HCT116 (cell line): ENCODE data around the gene CCDC154. TPM values are rescaled to one million over a fixed set of nuclear protein-coding genes. Genes with fewer than 3 reads are reported as not detected.

ENCODE experiments used
- ATAC-seq: fragments of 200-7000 bp; cut with Tn5 transposase; 2 replicates; pipeline ENCODE4 v1.9.1; 2020; ENCODE audit warnings: mild to moderate bottlenecking, moderate library complexity
- BruUV-seq: library from RNA; stranded (reverse); fragments of 400-500 nt; replicated peaks from 2 replicates; lab custom pipeline; 2021; lab: Mats Ljungman, UMichigan
- CTCF ChIA-PET: fragments of 300-600 bp; sonication (Branson Sonifier 250); formaldehyde crosslinking; loops from one replicate; lab custom pipeline; 2021; ENCODE audit warnings: antibody characterized with exemption; lab: Charles Lee
- POLR2A ChIA-PET: fragments of 300-600, 350-600 bp; sonication (Branson Sonifier 250); formaldehyde crosslinking; loops from one replicate; lab custom pipeline; 2021; ENCODE audit warnings: antibody characterized with exemption; lab: Charles Lee
- RAD21 ChIA-PET, 2 experiments: fragments of 300-600 bp; sonication (Branson Sonifier 250); formaldehyde crosslinking; loops; one replicate each; lab custom pipeline; 2023; ENCODE audit warnings: low total read pairs in 2 of 2; ENCODE audit not compliant: uncharacterized antibody in 2 of 2, unreplicated experiment in 2 of 2, low non-redundant PET in 1 of 2; lab: Charles Lee
- DNase-seq: peaks from one replicate; pipeline ENCODE4 v3.0.0-alpha.2; 2010; ENCODE audit warnings: low read depth, low spot score
- H2AFZ ChIP-seq: fragments of 200-600 bp; shearing (Covaris generic), sonication (generic); 2 replicates; pipeline ENCODE4 v1.6.1; 2017; ENCODE audit warnings: low read depth, mixed run types, mixed read lengths, antibody characterized with exemption, low read length; ENCODE audit not compliant: poor library complexity, severe bottlenecking
- H3K27ac ChIP-seq: 2 replicates; pipeline ENCODE4 v1.5.1; 2012; ENCODE audit warnings: low read depth, low read length
- H3K27me3 ChIP-seq: fragments of 200-600 bp; sonication (generic); 2 replicates; pipeline ENCODE4 v1.6.1; 2016; ENCODE audit warnings: mixed run types, low read length, mixed read lengths; ENCODE audit not compliant: insufficient read depth
- H3K36me3 ChIP-seq, 2 experiments: fragments of 200-500 bp in 1 of 2; fragments of 200-600 bp in 1 of 2; sonication (Bioruptor generic) in 1 of 2; sonication (generic) in 1 of 2; 2 replicates each; pipeline versions ENCODE4 v1.5.1 to v1.6.1; 2014 to 2016; ENCODE audit warnings: low read length in 2 of 2, inconsistent platforms in 1 of 2, mixed read lengths in 1 of 2, mixed run types in 1 of 2; ENCODE audit not compliant: insufficient read depth in 2 of 2, control insufficient read depth in 1 of 2
- H3K4me1 ChIP-seq, 2 experiments: fragments of 200-600 bp in 1 of 2; sonication (generic) in 1 of 2; 2 replicates each; pipeline versions ENCODE4 v1.5.1 to v1.6.1; 2012 to 2017; ENCODE audit warnings: low read length in 2 of 2, inconsistent platforms in 1 of 2, mild to moderate bottlenecking in 1 of 2, mixed read lengths in 1 of 2, mixed run types in 1 of 2, moderate library complexity in 1 of 2; ENCODE audit not compliant: insufficient read depth in 2 of 2, control insufficient read depth in 1 of 2
- H3K4me2 ChIP-seq: fragments of 200-600 bp; sonication (generic); 2 replicates; pipeline ENCODE4 v1.6.1; 2017; ENCODE audit warnings: mixed run types, low read length, mixed read lengths
- H3K4me3 ChIP-seq, 2 experiments: fragments of 200-600 bp in 1 of 2; sonication (generic) in 1 of 2; replicated peaks in 1 of 2; 2 replicates each; pipeline ENCODE4 v1.5.1; 2011 to 2016; ENCODE audit warnings: low read length in 2 of 2, control low read depth in 1 of 2, low read depth in 1 of 2, mild to moderate bottlenecking in 1 of 2, mixed read lengths in 1 of 2, mixed run types in 1 of 2
- H3K79me2 ChIP-seq: fragments of 200-600 bp; sonication (generic); 2 replicates; pipeline ENCODE4 v1.6.1; 2017; ENCODE audit warnings: mild to moderate bottlenecking, mixed run types, low read length, moderate library complexity, mixed read lengths; ENCODE audit not compliant: insufficient read depth
- H3K9ac ChIP-seq: fragments of 200-600 bp; sonication (generic); 2 replicates; pipeline ENCODE4 v1.6.1; 2016; ENCODE audit warnings: low read length, mixed read lengths
- H3K9me2 ChIP-seq: fragments of 200-600 bp; sonication (generic), shearing (Covaris generic); 2 replicates; pipeline ENCODE4 v1.6.1; 2017; ENCODE audit warnings: mixed run types, mild to moderate bottlenecking, moderate library complexity; ENCODE audit not compliant: insufficient read depth
- H3K9me3 ChIP-seq, 2 experiments: fragments of 200-500 bp in 1 of 2; fragments of 200-600 bp in 1 of 2; sonication (Bioruptor generic) in 1 of 2; sonication (generic) in 1 of 2; 2 replicates each; pipeline ENCODE4 v1.6.1; 2014 to 2017; ENCODE audit warnings: low read length in 2 of 2, mixed read lengths in 2 of 2, inconsistent platforms in 1 of 2, low read depth in 1 of 2, mild to moderate bottlenecking in 1 of 2, mixed run types in 1 of 2, moderate library complexity in 1 of 2; ENCODE audit not compliant: control insufficient read depth in 1 of 2, insufficient read depth in 1 of 2
- H4K20me1 ChIP-seq: fragments of 200-600 bp; sonication (generic), shearing (Covaris generic); 2 replicates; pipeline ENCODE4 v1.6.1; 2017; ENCODE audit warnings: mixed run types, mild to moderate bottlenecking, moderate library complexity; ENCODE audit not compliant: insufficient read depth
- CTCF ChIP-seq, 3 experiments: fragments of 200-600 bp in 1 of 3; sonication (generic) in 1 of 3; IDR thresholded peaks in 2 of 3; conservative IDR thresholded peaks in 1 of 3; 2 replicates each; pipeline ENCODE4 v1.5.1; 2012 to 2017; ENCODE audit warnings: low read depth in 2 of 3, low read length in 2 of 3, antibody characterized with exemption in 1 of 3, borderline replicate concordance in 1 of 3, control low read depth in 1 of 3, mild to moderate bottlenecking in 1 of 3, mixed read lengths in 1 of 3, mixed run types in 1 of 3, moderate library complexity in 1 of 3; ENCODE audit not compliant: insufficient read depth in 1 of 3
- FOSL1 ChIP-seq: IDR thresholded peaks from 2 replicates; pipeline ENCODE4 v1.6.1; 2012; ENCODE audit warnings: low read depth
- JUND ChIP-seq: IDR thresholded peaks from 2 replicates; pipeline ENCODE4 v1.6.1; 2012
- MAX ChIP-seq: IDR thresholded peaks from 2 replicates; pipeline ENCODE4 v1.6.1; 2012
- SP1 ChIP-seq: IDR thresholded peaks from 2 replicates; pipeline ENCODE4 v1.6.1; 2012; ENCODE audit warnings: low read depth
- YY1 ChIP-seq: IDR thresholded peaks from 2 replicates; pipeline ENCODE4 v1.6.1; 2011; ENCODE audit warnings: low read length, low read depth, moderate library complexity, mild to moderate bottlenecking; ENCODE audit not compliant: insufficient replicate concordance; ENCODE audit errors: extremely low read depth
- ZFX ChIP-seq: fragments of 450-650 bp; IDR thresholded peaks from 2 replicates; pipeline ENCODE4 v1.6.1; 2017
- intact Hi-C: fragments of 100-400 bp; cut with micrococcal nuclease; formaldehyde crosslinking; loops from 2 replicates; pipeline ENCODE4 v1.10.0; 2022
- total RNA-seq: library from RNA; stranded (reverse); gene quantifications from one replicate; pipeline ENCODE4 v1.2.1, GENCODE V29; 2021; ENCODE audit not compliant: unreplicated experiment
- TF ChIP-seq, protein P1 (sequence below): IDR thresholded peaks from 2 replicates; pipeline ENCODE4 v1.6.1; 2011; ENCODE audit warnings: mild to moderate bottlenecking, low read length, moderate library complexity; ENCODE audit not compliant: insufficient replicate concordance; ENCODE audit errors: extremely low read depth

The CCDC154 gene
- total RNA-seq, 1 experiment from 2014 or later = 1.7 TPM

GRCh38 chr16:1431497-1432270, 12.7 kb downstream of the CCDC154 start:
- H3K79me2 ChIP-seq = no peaks in the 10 kb centered on the region
- no peak overlapping the region for H3K27ac ChIP-seq
- no peak overlapping the region for H2AFZ ChIP-seq
- no peak overlapping the region for H3K4me2 ChIP-seq
- H3K36me3 ChIP-seq = no peaks in the 10 kb centered on the region
- ChIA-PET RAD21 (no interaction called here), CTCF (no interaction called here), POLR2A (no interaction called here)
- H3K9me3 ChIP-seq = no peaks in the 10 kb centered on the region
- H3K9me2 ChIP-seq = no peaks in the 10 kb centered on the region
- intact Hi-C loops = no loop called here
- H3K27me3 ChIP-seq = no peaks in the 10 kb centered on the region
- BruUV-seq = no TSS peak
- no peaks in the 10 kb centered on the region for H4K20me1 ChIP-seq
- H3K4me3 ChIP-seq = no peak overlapping the region
- H3K9ac ChIP-seq = no peak overlapping the region
- no peak for DNase-seq
- TF ChIP-seq, protein P1, sequence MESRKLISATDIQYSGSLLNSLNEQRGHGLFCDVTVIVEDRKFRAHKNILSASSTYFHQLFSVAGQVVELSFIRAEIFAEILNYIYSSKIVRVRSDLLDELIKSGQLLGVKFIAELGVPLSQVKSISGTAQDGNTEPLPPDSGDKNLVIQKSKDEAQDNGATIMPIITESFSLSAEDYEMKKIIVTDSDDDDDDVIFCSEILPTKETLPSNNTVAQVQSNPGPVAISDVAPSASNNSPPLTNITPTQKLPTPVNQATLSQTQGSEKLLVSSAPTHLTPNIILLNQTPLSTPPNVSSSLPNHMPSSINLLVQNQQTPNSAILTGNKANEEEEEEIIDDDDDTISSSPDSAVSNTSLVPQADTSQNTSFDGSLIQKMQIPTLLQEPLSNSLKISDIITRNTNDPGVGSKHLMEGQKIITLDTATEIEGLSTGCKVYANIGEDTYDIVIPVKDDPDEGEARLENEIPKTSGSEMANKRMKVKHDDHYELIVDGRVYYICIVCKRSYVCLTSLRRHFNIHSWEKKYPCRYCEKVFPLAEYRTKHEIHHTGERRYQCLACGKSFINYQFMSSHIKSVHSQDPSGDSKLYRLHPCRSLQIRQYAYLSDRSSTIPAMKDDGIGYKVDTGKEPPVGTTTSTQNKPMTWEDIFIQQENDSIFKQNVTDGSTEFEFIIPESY = no peak
- TF ChIP-seq MAX (no peak), SP1 (no peak), ZFX (no peak), FOSL1 (no peak), JUND (no peak), YY1 (no peak), CTCF (IDR thresholded peaks at IDR 0.05 in 2 of 3, conservative IDR thresholded peaks at IDR 0.05 in 1 of 3; ENCODE audit: borderline replicate concordance in 1 of 3, insufficient read depth in 1 of 3, low read depth in 2 of 3, low read length in 2 of 3) (no peak)
- peaks cover 0 to 12% of the 10 kb centered on the region in 2 experiments; a peak in 2 of 4 replicates for H3K4me1 ChIP-seq
- ATAC-seq = no peak
